Liver (tissue), 3 donors: ENCODE data around the gene TMEM45B.

ENCODE experiments used
- CTCF ChIP-seq: fragments of 150-350 bp; IDR thresholded peaks from 2 replicates; pipeline ENCODE4 v1.5.1; 2017; ENCODE audit warnings: improper control_type of control experiment, low read depth, low read length; ENCODE audit not compliant: missing input control
- EGR1 ChIP-seq, 2 donors: IDR thresholded peaks; 2 replicates each; pipeline ENCODE4 v1.6.1; 2016 to 2018; ENCODE audit warnings: antibody characterized with exemption in 2 of 2, low read depth in 2 of 2
- TAF1 ChIP-seq: conservative IDR thresholded peaks from 2 replicates; pipeline ENCODE4 v1.6.1; 2016; ENCODE audit warnings: antibody characterized with exemption, mild to moderate bottlenecking
- donor health status: healthy.
- donor health status: healthy.

- TF ChIP-seq TAF1 (no peak), EGR1 (IDR thresholded peaks at IDR 0.05; ENCODE audit: low read depth in 2 of 2) (no peak), CTCF (no peak)
Observed at GRCh38 chr11:129855086-129855485, 39.4 kb downstream of the TMEM45B start.
